Effector memory CD8-positive, alpha-beta T cell (primary cell): ENCODE data around the gene ETV7.
"Not testable (repeated sequence)": the region's sequence is repeated elsewhere in the genome, so short reads cannot be mapped to it uniquely, and the experiment has no call there.

ENCODE experiments used
- ATAC-seq: fragments of 150-1000 bp; cut with Tn5 transposase; replicated peaks from 2 replicates; pipeline ENCODE4 v1.10.0; 2021; ENCODE audit warnings: mild to moderate bottlenecking, moderate library complexity
- DNase-seq, 3 experiments: peaks; one replicate each; pipeline ENCODE4 v3.0.0; 2021
- H3K27ac Mint-ChIP-seq, 2 donors: one replicate each; pipeline ENCODE4 v1.8.0; 2022; ENCODE audit warnings: mild to moderate bottlenecking in 2 of 2, mixed read lengths in 2 of 2, moderate library complexity in 2 of 2
- H3K27me3 Mint-ChIP-seq, 2 donors: one replicate each; pipeline ENCODE4 v1.8.0; 2022; ENCODE audit warnings: mixed read lengths in 2 of 2
- H3K36me3 Mint-ChIP-seq: one replicate; pipeline ENCODE4 v1.8.0; 2022; ENCODE audit warnings: mild to moderate bottlenecking, moderate library complexity, mixed read lengths; ENCODE audit not compliant: insufficient read depth
- H3K4me1 Mint-ChIP-seq, 2 donors: one replicate each; pipeline ENCODE4 v1.8.0; 2022; ENCODE audit warnings: low read depth in 2 of 2, mixed read lengths in 2 of 2
- H3K4me3 Mint-ChIP-seq, 2 donors: one replicate each; pipeline ENCODE4 v1.8.0; 2022; ENCODE audit warnings: mild to moderate bottlenecking in 2 of 2, mixed read lengths in 2 of 2, moderate library complexity in 2 of 2
- H3K9me3 Mint-ChIP-seq, 2 donors: one replicate each; pipeline ENCODE4 v1.8.0; 2022; ENCODE audit warnings: mixed read lengths in 2 of 2

ETV7 gene

DNA sequence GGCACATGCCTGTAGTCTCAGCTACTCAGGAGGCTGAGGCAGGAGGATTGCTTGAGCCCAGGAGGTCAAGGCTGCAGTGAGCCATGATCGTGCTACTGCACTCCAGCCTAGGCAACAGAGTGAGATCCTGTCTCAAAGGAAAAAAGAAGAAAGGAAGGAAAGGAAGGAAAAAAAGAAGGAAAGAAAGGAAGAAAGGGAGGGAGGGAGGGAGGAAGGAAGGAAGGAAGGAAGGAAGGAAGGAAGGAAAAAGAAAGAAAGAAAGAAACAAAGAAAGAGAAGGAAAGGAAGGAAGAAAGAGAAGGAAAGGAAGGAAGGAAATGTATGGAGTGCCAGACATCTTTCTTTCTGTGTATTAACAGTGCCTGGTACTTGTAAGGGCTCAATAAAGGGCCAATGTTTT, 49.2 kb downstream of the ETV7 start:
- not testable (repeated sequence) for H3K27ac Mint-ChIP-seq, H3K4me1 Mint-ChIP-seq, DNase-seq, H3K36me3 Mint-ChIP-seq, H3K4me3 Mint-ChIP-seq, ATAC-seq, H3K9me3 Mint-ChIP-seq
- peaks cover 39 to 68% of the 10 kb centered on the region in 2 donors for H3K27me3 Mint-ChIP-seq

DNA sequence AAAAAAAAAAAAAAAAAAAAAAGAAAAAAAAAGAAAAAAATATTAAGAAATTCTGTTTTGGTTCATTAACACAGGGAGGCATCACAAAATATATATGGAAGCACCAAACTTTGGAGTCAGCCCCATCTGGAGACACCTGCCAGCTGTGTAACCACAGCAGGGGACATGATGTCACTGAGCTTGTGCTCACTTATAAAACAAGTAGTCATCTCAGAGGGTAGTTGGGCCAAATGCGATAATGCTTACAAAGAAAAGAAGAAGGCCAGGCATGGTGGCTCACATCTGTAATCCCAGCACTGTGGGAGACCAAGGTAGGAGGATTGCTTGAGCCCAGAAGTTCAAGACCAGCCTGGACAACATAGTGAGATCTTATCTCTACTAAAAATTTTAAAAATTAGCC, 49.7 kb downstream of the ETV7 start:
- Mint-ChIP-seq H3K27ac (no peak overlapping the region), H3K36me3 (no peaks in the 10 kb centered on the region), H3K27me3 (peaks cover 43 to 72% of the 10 kb centered on the region in 2 donors), H3K9me3 (no peaks in the 10 kb centered on the region), H3K4me3 (no peak overlapping the region), H3K4me1 (peaks cover 4 to 8% of the 10 kb centered on the region in 2 donors)
- DNase-seq: no peak
- no peak for ATAC-seq

DNA sequence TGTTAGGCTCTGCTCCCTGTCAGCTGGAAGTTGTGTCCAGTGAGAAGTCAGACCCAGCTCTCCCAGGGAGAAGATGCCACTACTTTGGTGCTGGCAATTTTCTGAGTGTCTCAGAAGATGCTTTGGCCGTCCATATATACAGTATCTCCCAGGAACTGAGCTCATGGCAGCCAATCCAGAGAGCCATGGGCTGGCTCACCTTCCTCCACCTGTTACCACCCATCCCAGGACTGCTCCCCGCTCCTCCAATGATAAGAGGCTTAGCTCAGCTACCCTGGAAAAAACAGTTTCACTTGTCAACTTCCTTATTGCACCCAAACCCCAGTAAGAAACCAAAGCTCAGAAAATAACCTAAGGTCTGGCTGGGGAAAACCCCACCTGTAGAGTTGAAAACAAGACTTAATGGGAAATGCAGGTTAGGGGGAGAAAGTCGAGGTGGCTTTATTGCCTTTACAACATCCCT, 50.7 kb downstream of the ETV7 start, which contains the start of gene BNIP5:
BNIP5 (minus strand) TSS at position 110 of the 463 bp plus-strand sequence. CDS start 6,198 bp downstream, outside the sequence.
- no peak within 1 kb of the TSS for H3K4me3 Mint-ChIP-seq
- H3K9me3 Mint-ChIP-seq: no peaks in the 10 kb centered on the region
- ATAC-seq: peak; percentile 54
- no peak for DNase-seq
- H3K27me3 Mint-ChIP-seq: peaks cover 52 to 76% of the 10 kb centered on the region in 2 donors
- no peak within 1 kb of the TSS for H3K27ac Mint-ChIP-seq
- H3K4me1 Mint-ChIP-seq: peaks cover 4 to 8% of the 10 kb centered on the region in 2 donors
- H3K36me3 Mint-ChIP-seq: no peaks in the 10 kb centered on the region

DNA sequence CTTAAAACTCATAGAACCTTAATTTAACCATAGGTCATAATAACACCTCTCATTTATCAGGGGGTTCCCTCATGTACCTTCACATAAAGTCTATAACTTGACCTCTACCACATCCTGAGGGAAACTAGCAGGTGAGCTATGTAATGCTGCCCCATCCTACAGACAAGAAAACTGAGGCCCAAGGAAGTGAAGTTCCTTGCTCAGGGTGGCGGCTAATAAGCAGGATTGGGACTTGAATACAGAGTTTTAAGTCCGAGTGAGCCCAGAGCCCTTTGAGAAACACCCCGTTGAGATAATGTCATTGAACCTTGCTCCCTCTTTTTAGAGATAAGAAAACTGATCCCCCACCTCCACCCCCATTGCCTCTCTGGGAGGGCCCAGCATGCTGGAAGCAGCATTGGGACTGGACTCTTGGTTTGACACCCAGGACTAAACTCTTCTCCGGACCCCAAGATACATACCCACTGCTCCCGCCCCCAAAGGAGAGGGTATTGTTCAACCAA, 51.2 kb downstream of the ETV7 start:
- no peak for DNase-seq
- H3K4me3 Mint-ChIP-seq: no peak overlapping the region
- no peaks in the 10 kb centered on the region for H3K36me3 Mint-ChIP-seq
- no peaks in the 10 kb centered on the region for H3K9me3 Mint-ChIP-seq
- H3K4me1 Mint-ChIP-seq: peaks cover 4 to 8% of the 10 kb centered on the region in 2 donors
- H3K27ac Mint-ChIP-seq: no peak overlapping the region
- no peak for ATAC-seq
- H3K27me3 Mint-ChIP-seq: peaks cover 53 to 79% of the 10 kb centered on the region in 2 donors

DNA sequence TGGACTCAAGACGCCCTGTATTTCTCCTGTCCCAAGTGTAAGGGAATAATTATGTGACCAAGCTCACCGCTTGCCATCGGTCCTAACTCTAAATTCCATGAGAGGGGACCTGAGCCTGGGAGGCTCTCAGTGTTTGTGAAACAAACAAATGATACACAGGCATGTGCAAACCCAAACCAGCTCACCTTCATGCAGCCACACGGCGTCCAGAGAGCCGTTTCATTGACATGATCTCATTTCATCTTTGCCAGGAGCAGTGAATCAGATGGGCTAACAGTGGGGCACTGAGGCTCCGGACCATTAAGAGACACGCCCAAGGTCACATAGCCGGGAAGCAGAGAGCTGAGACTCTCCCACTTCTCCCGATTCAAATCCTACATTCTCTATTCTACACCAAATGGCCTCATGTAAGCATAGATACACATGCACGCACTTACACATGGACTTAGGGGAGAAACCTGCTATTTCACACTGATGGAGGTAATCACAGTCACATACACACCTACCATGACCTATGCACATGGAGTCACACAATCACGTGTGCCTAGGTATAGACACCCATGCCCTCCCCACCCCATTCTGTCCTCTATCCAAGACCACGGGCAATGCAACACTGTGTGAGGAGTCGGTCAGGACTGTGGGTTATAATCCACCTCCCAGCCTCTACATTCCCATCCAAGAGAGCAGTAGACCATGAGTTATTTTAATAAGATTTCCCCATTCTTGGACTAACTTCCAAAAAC, 51.8 kb downstream of the ETV7 start:
- DNase-seq (no peak), ATAC-seq (no peak)
- no peak overlapping the region for H3K4me3 Mint-ChIP-seq
- H3K9me3 Mint-ChIP-seq: no peaks in the 10 kb centered on the region
- H3K27me3 Mint-ChIP-seq: peaks cover 49 to 73% of the 10 kb centered on the region in 2 donors
- no peaks in the 10 kb centered on the region for H3K36me3 Mint-ChIP-seq
- H3K4me1 Mint-ChIP-seq: peaks cover under 1 to 4% of the 10 kb centered on the region in 2 donors
- no peak overlapping the region for H3K27ac Mint-ChIP-seq

DNA sequence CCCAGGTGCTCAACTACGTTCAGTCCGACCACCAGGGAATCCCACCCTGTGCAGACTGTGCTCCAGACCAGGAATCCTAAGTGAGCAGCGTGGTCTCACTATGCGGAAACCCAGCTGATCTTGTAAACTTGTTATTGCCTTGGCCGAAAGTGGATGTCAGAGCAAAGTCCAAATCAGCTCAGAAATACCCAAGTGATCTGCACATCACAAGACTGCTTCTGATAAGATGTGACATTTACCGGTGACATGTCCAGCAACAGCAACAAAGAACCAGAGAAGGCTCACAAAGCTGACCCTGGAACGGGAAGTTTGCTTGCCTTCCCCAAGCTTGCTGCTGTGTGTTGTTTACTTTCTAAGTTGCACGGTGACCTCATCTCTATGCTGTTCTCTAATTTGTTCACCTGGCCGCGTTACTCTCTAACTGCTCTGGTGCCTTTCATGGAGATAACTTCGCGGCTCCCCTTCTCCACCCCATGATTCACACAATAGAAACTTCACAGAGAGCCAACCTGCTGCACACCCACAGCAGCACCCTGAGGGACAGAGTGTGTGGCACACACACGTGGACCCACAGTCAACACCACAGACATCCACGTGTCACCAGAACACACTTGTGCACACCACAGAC, 52.5 kb downstream of the ETV7 start:
- peaks cover 43 to 67% of the 10 kb centered on the region in 2 donors for H3K27me3 Mint-ChIP-seq
- H3K36me3 Mint-ChIP-seq: no peaks in the 10 kb centered on the region
- peaks cover 0 to 3% of the 10 kb centered on the region in 2 donors for H3K4me1 Mint-ChIP-seq
- no peak overlapping the region for H3K4me3 Mint-ChIP-seq
- DNase-seq (no peak), ATAC-seq (no peak)
- H3K9me3 Mint-ChIP-seq: no peaks in the 10 kb centered on the region
- H3K27ac Mint-ChIP-seq: no peak overlapping the region

DNA sequence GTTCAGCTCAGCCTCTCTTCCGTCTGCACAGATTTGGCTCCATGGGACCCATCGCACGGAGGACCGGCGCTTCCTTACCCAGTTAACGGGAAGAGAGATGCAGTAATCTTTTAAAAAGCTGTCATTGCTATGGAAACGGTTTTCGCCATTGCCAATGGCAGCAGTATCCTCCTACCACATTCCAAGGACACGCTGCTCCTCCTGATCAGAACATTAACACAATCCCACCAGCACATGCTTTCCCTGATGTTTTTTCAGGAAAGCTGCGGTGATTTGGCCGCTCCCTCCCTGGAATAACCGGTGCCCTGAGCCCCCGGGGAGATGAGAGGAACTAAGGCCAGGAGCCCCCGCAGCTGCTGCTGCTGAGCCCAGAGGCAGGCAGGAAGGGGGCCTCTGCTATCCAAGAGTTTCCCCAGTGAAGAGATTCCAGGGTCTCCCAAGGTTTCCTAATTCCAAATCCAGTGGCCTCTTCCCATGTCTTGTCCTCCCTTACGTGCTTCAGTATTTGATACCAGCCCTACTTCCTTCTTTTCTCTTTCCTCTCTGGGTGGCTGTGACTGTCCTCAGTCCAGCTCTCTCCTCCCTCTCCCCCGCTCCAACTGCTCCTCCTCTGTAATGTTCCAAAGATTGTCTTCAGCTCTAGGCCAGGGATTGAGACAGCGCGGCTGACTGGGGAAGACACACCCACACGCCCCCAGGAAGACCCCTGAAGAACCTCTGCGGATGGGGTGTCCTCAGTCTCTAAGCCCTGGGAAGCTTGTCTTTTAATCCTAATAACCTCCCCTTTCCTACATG, 53.3 kb downstream of the ETV7 start:
- peaks cover 0 to 3% of the 10 kb centered on the region in 2 donors for H3K4me1 Mint-ChIP-seq
- ATAC-seq (no peak), DNase-seq (no peak)
- peaks cover 41 to 67% of the 10 kb centered on the region in 2 donors for H3K27me3 Mint-ChIP-seq
- H3K9me3 Mint-ChIP-seq: no peaks in the 10 kb centered on the region
- H3K36me3 Mint-ChIP-seq: no peaks in the 10 kb centered on the region
- no peak overlapping the region for H3K27ac Mint-ChIP-seq
- no peak overlapping the region for H3K4me3 Mint-ChIP-seq

DNA sequence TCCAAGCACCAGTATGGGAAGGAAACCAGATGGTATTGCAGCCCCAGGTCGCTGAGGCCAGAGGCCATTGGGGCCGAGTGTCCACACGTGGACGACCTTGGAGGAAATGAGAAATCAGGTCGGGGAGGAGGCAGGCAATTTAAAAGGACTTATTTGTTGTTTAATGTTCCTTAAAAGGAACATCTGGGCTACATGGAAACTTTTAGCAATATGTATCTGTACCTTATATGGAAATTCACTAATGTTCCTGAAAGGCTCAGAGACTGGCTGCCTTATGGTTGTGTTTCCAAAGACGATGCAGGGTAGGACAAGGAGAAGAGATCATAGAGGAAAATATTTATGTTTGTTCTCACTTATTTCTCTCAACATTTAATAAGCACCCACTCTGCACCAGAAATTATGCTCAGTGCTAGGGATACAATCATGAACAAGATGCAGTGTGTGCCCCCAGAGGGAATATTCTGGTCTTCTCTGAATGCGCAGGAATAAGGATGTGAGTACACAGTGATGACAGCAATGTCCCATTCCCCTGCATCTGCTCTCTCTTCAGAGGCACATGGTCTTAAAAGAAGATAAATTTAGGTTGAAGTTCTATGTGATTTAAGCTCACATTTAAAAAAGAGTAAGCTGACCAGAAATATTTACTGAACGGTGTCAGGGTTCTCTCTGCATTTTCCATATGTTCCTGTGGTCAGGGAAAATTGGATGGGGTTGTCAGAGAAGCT, 54.1 kb downstream of the ETV7 start:
- ATAC-seq (no peak), DNase-seq (no peak)
- H3K27ac Mint-ChIP-seq: no peak overlapping the region
- H3K9me3 Mint-ChIP-seq: no peaks in the 10 kb centered on the region
- no peaks in the 10 kb centered on the region for H3K36me3 Mint-ChIP-seq
- peaks cover 41 to 73% of the 10 kb centered on the region in 2 donors for H3K27me3 Mint-ChIP-seq
- H3K4me3 Mint-ChIP-seq: no peak overlapping the region
- H3K4me1 Mint-ChIP-seq: peaks cover 0 to 3% of the 10 kb centered on the region in 2 donors

DNA sequence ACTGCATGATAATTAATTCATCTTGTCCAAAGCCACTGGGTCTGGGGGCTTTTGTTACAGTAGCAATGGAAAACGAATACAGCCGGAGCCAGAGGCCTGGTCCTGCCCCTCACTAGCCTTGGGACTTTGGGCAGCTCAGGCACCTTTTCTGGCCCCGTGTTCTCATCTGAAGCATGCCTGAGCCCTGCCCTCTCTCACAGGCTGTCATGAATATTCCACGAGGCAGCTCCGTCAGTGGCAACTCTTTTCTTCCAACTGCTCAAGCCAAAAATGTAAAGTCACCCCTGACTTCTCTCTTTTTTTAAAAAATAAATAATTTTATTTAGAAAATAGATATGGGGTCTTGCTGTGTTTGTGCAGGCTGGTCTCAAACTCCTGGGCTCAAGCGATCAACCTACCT, 56.1 kb downstream of the ETV7 start:
- ATAC-seq (no peak), DNase-seq (no peak)
- Mint-ChIP-seq H3K27ac (no peak overlapping the region), H3K36me3 (no peaks in the 10 kb centered on the region), H3K4me3 (no peak overlapping the region), H3K27me3 (peaks cover 41 to 71% of the 10 kb centered on the region in 2 donors), H3K9me3 (no peaks in the 10 kb centered on the region), H3K4me1 (no peaks in the 10 kb centered on the region)

DNA sequence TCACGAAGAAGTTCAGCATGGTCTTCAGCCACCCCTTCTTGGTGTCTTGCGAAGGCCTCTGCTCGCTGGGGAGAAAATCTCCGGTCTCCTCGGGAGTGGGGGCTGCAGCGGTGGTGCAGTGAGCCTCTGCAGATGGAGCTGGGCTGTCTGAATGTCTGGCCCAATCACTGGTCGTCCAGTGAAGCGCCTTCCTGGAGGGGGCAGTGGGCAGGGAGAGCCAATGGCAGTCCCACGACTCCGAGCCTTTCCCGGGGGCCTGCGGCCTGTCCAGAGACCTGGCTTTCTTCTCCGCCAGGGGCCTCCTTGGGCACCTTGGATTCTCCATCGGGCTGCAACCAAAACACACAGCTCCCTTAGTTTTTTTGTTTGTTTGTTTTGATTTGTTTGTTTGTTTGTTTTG, 57.1 kb downstream of the ETV7 start:
- Mint-ChIP-seq H3K9me3 (no peaks in the 10 kb centered on the region), H3K4me3 (no peak overlapping the region), H3K36me3 (no peaks in the 10 kb centered on the region), H3K27ac (no peak overlapping the region), H3K27me3 (peaks cover 36 to 62% of the 10 kb centered on the region in 2 donors), H3K4me1 (no peaks in the 10 kb centered on the region)
- ATAC-seq (no peak), DNase-seq (no peak)

DNA sequence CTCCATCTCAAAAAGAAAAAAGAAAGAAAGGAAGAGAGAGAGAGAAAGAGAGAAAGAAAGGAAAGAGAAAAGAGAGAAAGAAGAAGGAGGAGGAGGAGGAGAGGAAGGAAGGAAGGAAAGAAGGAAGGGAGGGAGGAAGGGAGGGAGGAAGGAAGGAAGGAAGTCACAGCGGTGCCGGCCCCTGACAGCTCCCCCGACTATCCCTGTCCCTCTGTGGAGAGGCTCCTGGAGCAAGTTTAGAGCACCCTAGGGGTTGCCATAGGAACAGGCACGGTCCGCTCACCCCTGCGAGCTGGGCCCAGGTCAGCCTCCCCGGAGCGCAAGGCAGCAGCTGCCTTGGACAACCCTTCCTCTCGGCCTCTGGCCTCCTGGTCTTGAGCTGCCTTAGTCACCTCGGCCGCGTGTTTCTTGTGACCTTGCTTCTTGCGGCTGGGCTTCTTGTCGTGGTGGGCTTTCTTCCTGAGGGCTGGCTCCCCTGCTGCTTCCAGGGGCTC, 57.6 kb downstream of the ETV7 start:
- no peaks in the 10 kb centered on the region for H3K4me1 Mint-ChIP-seq
- H3K27me3 Mint-ChIP-seq: peaks cover 31 to 57% of the 10 kb centered on the region in 2 donors
- ATAC-seq (no peak), DNase-seq (no peak)
- no peaks in the 10 kb centered on the region for H3K9me3 Mint-ChIP-seq
- H3K36me3 Mint-ChIP-seq: no peaks in the 10 kb centered on the region
- H3K4me3 Mint-ChIP-seq: no peak overlapping the region
- H3K27ac Mint-ChIP-seq: no peak overlapping the region

DNA sequence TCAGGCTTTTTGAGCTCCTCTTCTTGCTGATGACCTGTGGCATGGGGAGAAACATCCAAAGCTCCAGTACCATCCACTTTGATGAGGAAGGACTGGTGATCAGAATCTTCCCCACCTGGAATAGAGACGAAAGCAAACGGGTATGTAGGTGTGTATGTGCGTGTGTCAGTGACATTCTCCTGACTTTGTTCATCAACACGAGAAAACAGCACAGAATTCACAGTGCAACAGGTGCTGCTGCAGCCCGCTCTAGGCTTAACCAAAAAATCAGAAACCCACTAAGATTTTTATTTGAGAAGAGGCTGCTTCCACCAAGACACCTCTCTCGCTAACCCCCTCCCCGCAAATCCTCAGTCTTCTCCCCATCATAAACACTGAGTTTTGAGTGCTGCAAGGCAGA, 58.9 kb downstream of the ETV7 start:
- DNase-seq (no peak), ATAC-seq (no peak)
- Mint-ChIP-seq H3K27me3 (peaks cover 20 to 45% of the 10 kb centered on the region in 2 donors), H3K27ac (no peak overlapping the region), H3K36me3 (no peaks in the 10 kb centered on the region), H3K4me1 (no peaks in the 10 kb centered on the region), H3K4me3 (no peak overlapping the region), H3K9me3 (no peaks in the 10 kb centered on the region)

DNA sequence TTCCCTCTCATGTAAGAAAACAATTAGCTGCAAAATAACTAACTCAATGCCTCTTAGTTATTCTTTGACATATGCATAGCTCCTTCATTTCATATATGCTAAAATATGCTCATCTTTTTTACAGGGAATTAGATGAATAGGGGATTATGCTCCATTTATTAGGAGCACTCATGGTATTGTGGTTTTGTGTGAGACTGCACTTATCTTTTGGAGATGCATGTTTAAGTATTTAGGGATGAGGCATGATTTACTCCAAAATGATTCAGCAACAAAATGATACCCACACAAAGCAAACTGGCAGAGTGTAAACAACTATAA, 59.6 kb downstream of the ETV7 start:
- Mint-ChIP-seq H3K27ac (no peak overlapping the region), H3K36me3 (no peaks in the 10 kb centered on the region), H3K27me3 (peaks cover 16 to 37% of the 10 kb centered on the region in 2 donors), H3K9me3 (no peaks in the 10 kb centered on the region), H3K4me3 (no peak overlapping the region), H3K4me1 (no peaks in the 10 kb centered on the region)
- DNase-seq: no peak
- ATAC-seq: no peak
